NB4 (cell line): ENCODE results near the gene GABRA5.

Experiments
- POLR2A ChIP-seq: IDR thresholded peaks from 2 replicates; pipeline ENCODE4 v1.6.1; 2011; ENCODE audit warnings: mild to moderate bottlenecking; ENCODE audit not compliant: insufficient read length; ENCODE audit errors: extremely low read depth
- TF ChIP-seq, protein P1 (sequence below): IDR thresholded peaks from one replicate; pipeline ENCODE4 v1.5.1; 2012; ENCODE audit warnings: low read depth, low read length
- TF ChIP-seq, protein P2 (sequence below): IDR thresholded peaks from 2 replicates; pipeline ENCODE4 v1.6.1; 2011; ENCODE audit warnings: low read depth, low read length

DNA sequence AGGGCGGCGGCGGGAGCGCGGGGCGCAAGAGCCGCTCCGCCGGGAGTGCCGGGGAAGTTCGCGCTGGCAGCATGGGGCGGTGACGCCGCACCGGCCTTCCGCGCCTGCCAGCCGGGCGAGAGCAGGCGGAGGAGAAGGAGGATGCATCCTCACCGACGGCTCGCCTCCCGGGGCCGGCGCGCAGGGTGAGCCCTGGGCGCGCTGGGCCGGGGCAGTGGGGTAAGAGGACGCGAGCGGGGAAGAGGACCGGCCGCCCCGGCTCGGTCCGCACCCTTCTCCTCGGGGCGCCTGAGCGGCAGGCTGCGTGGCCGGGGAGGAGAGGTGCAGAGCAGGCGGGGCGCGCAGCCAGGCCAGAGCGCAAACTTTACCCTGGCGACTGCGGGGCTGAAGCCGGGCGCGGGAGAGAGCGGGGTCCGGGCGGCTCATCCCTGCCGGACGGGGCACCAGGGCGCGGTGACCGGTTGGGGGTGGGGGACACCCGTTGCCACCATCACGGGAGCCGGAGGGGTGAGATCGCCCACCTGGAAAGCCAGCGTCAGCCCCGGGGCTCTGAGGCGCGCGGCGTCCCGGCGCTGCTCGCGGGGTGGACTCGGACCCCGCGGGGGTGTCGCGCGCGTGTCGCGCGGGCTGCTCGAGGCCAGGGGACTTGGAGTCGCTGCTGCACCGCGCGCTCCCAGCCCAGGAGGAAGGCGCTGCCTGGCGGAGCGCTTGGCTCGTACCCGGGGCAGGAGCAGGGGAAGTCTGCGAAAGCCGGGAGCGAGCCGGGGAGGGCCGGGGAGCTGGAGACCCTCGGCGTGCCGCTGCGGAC lies 542 bp downstream of the GABRA5 start:
- TF ChIP-seq, protein P1, sequence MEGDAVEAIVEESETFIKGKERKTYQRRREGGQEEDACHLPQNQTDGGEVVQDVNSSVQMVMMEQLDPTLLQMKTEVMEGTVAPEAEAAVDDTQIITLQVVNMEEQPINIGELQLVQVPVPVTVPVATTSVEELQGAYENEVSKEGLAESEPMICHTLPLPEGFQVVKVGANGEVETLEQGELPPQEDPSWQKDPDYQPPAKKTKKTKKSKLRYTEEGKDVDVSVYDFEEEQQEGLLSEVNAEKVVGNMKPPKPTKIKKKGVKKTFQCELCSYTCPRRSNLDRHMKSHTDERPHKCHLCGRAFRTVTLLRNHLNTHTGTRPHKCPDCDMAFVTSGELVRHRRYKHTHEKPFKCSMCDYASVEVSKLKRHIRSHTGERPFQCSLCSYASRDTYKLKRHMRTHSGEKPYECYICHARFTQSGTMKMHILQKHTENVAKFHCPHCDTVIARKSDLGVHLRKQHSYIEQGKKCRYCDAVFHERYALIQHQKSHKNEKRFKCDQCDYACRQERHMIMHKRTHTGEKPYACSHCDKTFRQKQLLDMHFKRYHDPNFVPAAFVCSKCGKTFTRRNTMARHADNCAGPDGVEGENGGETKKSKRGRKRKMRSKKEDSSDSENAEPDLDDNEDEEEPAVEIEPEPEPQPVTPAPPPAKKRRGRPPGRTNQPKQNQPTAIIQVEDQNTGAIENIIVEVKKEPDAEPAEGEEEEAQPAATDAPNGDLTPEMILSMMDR = no peak
- no peak for TF ChIP-seq POLR2A
- TF ChIP-seq, protein P2, sequence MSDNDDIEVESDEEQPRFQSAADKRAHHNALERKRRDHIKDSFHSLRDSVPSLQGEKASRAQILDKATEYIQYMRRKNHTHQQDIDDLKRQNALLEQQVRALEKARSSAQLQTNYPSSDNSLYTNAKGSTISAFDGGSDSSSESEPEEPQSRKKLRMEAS = no peak
